ENCODE data around the gene PCDHGA1.

PCDHGA1 gene

DNA sequence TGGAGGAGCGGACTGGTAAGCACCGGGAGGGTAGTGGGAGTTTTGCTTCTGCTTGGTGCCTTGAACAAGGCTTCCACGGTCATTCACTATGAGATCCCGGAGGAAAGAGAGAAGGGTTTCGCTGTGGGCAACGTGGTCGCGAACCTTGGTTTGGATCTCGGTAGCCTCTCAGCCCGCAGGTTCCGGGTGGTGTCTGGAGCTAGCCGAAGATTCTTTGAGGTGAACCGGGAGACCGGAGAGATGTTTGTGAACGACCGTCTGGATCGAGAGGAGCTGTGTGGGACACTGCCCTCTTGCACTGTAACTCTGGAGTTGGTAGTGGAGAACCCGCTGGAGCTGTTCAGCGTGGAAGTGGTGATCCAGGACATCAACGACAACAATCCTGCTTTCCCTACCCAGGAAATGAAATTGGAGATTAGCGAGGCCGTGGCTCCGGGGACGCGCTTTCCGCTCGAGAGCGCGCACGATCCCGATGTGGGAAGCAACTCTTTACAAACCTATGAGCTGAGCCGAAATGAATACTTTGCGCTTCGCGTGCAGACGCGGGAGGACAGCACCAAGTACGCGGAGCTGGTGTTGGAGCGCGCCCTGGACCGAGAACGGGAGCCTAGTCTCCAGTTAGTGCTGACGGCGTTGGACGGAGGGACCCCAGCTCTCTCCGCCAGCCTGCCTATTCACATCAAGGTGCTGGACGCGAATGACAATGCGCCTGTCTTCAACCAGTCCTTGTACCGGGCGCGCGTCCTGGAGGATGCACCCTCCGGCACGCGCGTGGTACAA is 146.0 kb downstream of the PCDHGA1 start:
- in situ Hi-C loops (cut with MboI; ENCODE audit: low pct_unique_long_range_greater_than_20kb, low sequenced_read_pairs, unreplicated experiment): no loop called here
- DNase-seq (ENCODE audit: low spot score): peak; percentile 36
- no peak for TF ChIP-seq CTCF (IDR thresholded peaks at IDR 0.05; ENCODE audit: extremely low read depth, insufficient read depth, missing control alignments)

DNA sequence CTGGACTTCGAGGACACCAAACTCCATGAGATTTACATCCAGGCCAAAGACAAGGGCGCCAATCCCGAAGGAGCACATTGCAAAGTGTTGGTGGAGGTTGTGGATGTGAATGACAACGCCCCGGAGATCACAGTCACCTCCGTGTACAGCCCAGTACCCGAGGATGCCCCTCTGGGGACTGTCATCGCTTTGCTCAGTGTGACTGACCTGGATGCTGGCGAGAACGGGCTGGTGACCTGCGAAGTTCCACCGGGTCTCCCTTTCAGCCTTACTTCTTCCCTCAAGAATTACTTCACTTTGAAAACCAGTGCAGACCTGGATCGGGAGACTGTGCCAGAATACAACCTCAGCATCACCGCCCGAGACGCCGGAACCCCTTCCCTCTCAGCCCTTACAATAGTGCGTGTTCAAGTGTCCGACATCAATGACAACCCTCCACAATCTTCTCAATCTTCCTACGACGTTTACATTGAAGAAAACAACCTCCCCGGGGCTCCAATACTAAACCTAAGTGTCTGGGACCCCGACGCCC is 146.8 kb downstream of the PCDHGA1 start:
- DNase-seq (ENCODE audit: low spot score): no peak
- in situ Hi-C loops (cut with MboI; ENCODE audit: low pct_unique_long_range_greater_than_20kb, low sequenced_read_pairs, unreplicated experiment): no loop called here
- TF ChIP-seq CTCF (IDR thresholded peaks at IDR 0.05; ENCODE audit: extremely low read depth, insufficient read depth, missing control alignments): no peak

- no peak for DNase-seq (ENCODE audit: low spot score)
- TF ChIP-seq CTCF (IDR thresholded peaks at IDR 0.05; ENCODE audit: extremely low read depth, insufficient read depth, missing control alignments): no peak
- in situ Hi-C loops (cut with MboI; ENCODE audit: low pct_unique_long_range_greater_than_20kb, low sequenced_read_pairs, unreplicated experiment): no loop called here
Measured at GRCh38 chr5:141477815-141478214, 147.5 kb downstream of the PCDHGA1 start.

DNA sequence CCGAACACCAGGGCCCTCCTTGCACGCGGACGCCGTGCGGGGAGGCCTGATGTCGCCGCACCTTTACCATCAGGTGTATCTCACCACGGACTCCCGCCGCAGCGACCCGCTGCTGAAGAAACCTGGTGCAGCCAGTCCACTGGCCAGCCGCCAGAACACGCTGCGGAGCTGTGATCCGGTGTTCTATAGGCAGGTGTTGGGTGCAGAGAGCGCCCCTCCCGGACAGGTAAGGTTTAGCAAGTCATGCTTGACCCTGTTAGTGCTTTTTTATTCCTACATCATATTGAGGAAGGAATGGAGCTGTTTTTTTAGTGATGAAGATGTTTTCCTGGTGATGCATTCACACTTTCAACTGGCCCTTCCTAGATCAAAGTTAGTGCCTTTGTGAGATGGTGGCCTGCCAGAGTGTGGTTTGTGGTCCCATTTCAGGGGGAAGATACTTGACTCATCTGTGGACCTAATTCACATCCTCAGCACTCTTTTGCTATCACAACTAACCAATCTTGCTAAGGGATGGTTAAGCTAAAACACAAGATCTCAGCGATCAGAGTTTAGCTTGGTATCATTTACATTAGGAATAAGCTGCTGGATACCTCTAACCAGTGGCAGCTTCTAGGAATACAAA is 148.1 kb downstream of the PCDHGA1 start:
- in situ Hi-C loops (cut with MboI; ENCODE audit: low pct_unique_long_range_greater_than_20kb, low sequenced_read_pairs, unreplicated experiment): no loop called here
- TF ChIP-seq CTCF (IDR thresholded peaks at IDR 0.05; ENCODE audit: extremely low read depth, insufficient read depth, missing control alignments): peak; percentile 22
- DNase-seq (ENCODE audit: low spot score): no peak

DNA sequence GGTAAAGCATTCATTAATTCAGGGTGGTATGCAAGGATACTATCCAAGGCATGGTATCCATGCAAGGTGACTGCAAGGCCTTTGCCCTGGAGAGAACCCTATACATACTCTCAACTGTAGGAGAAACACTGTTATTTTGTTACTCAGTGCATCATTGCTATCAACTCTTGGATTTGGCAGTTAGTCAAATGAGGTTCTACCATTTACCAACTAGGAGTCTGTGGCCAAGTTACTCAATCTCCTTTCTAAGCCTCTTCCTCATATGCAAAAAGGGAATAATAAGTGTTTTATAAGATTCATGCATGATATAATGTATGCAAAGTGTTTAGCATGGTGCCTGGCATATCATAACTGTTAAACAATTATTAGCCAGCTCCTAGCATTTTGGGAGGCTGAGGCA is 149.5 kb downstream of the PCDHGA1 start:
- no peak for DNase-seq (ENCODE audit: low spot score)
- in situ Hi-C loops (cut with MboI; ENCODE audit: low pct_unique_long_range_greater_than_20kb, low sequenced_read_pairs, unreplicated experiment): no loop called here
- TF ChIP-seq CTCF (IDR thresholded peaks at IDR 0.05; ENCODE audit: extremely low read depth, insufficient read depth, missing control alignments): no peak

DNA sequence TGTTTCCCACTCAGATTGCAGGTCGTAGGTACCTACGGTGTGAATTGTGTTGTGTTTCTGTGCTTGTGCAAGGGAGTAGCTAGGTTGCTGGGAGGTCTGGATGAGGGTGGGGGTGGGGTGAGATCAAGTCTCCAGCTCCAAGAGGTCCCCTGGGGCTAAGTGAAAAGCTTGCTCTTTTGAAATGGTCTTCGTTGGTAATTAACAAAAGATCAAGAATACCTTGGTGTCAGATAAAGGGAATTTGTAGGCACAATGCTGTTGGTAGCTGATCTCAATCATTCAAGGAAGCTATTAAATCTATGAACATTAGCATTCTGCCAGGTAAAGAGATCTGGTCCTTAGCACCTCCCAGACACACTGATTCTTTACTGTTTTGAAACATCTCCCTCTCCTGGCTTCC is 153.6 kb downstream of the PCDHGA1 start:
- DNase-seq (ENCODE audit: low spot score): no peak
- in situ Hi-C loops (cut with MboI; ENCODE audit: low pct_unique_long_range_greater_than_20kb, low sequenced_read_pairs, unreplicated experiment): no loop called here
- no peak for TF ChIP-seq CTCF (IDR thresholded peaks at IDR 0.05; ENCODE audit: extremely low read depth, insufficient read depth, missing control alignments)

All from GM13977 (cell line).